ENCODE measurements around the gene PRAME. TPM values are rescaled to one million over a fixed set of nuclear protein-coding genes. Genes with fewer than 3 reads are reported as not detected.

Gene PRAME
- total RNA-seq, 1 donor from 2014 or later = not detected

- H3K36me3 ChIP-seq = no peaks in the 10 kb centered on the region
- no peak for TF ChIP-seq POLR2A (IDR thresholded peaks at IDR 0.05)
- TF ChIP-seq CTCF (IDR thresholded peaks at IDR 0.05) = no peak
- TF ChIP-seq POLR2AphosphoS5 (IDR thresholded peaks at IDR 0.05; ENCODE audit: insufficient read depth in 1 of 2, low read depth in 1 of 2) = no peak
- no peaks in the 10 kb centered on the region for H3K9me3 ChIP-seq
- intact Hi-C loops (cut with DNase I) = no loop called here
- no peaks in the 10 kb centered on the region for H3K4me1 ChIP-seq
- no peak overlapping the region for H3K4me3 ChIP-seq
- DNase-seq (ENCODE audit: extremely low spot score in 2 of 2) = no peak
- H3K27me3 ChIP-seq = no peaks in the 10 kb centered on the region
- H3K27ac ChIP-seq = no peak overlapping the region
Measured at GRCh38 chr22:22574361-22574760, 15.3 kb upstream of the PRAME start.

- intact Hi-C loops (cut with DNase I) = no loop called here
- H3K27me3 ChIP-seq = no peaks in the 10 kb centered on the region
Measured at GRCh38 chr22:22573047-22573889, 14.2 kb upstream of the PRAME start.

GRCh38 chr22:22571862-22572261 is 12.8 kb upstream of the PRAME start:
- no peak for DNase-seq (ENCODE audit: extremely low spot score in 2 of 2)
- H3K27ac ChIP-seq = no peak overlapping the region
- TF ChIP-seq POLR2AphosphoS5 (IDR thresholded peaks at IDR 0.05; ENCODE audit: insufficient read depth in 1 of 2, low read depth in 1 of 2) = no peak
- TF ChIP-seq POLR2A (IDR thresholded peaks at IDR 0.05) = no peak
- no peak for TF ChIP-seq CTCF (IDR thresholded peaks at IDR 0.05)
- H3K36me3 ChIP-seq = no peaks in the 10 kb centered on the region
- no peaks in the 10 kb centered on the region for H3K27me3 ChIP-seq
- intact Hi-C loops (cut with DNase I) = no loop called here
- H3K4me1 ChIP-seq = no peaks in the 10 kb centered on the region
- H3K9me3 ChIP-seq = no peaks in the 10 kb centered on the region
- H3K4me3 ChIP-seq = no peak overlapping the region

More at GRCh38 chr22:22573047-22573889, 14.2 kb upstream of the PRAME start:
- DNase-seq (ENCODE audit: extremely low spot score in 2 of 2) = no peak
- Histone ChIP-seq H3K9me3 (no peaks in the 10 kb centered on the region), H3K36me3 (no peaks in the 10 kb centered on the region), H3K4me3 (no peak overlapping the region), H3K4me1 (no peaks in the 10 kb centered on the region), H3K27ac (no peak overlapping the region)
- TF ChIP-seq POLR2AphosphoS5 (IDR thresholded peaks at IDR 0.05; ENCODE audit: insufficient read depth in 1 of 2, low read depth in 1 of 2) (no peak), POLR2A (IDR thresholded peaks at IDR 0.05) (no peak), CTCF (IDR thresholded peaks at IDR 0.05) (no peak)

GRCh38 chr22:22571429-22571828 is 12.4 kb upstream of the PRAME start:
- intact Hi-C loops (cut with DNase I) = no loop called here
- DNase-seq (ENCODE audit: extremely low spot score in 2 of 2) = no peak
- TF ChIP-seq CTCF (IDR thresholded peaks at IDR 0.05) (no peak), POLR2A (IDR thresholded peaks at IDR 0.05) (no peak), POLR2AphosphoS5 (IDR thresholded peaks at IDR 0.05; ENCODE audit: insufficient read depth in 1 of 2, low read depth in 1 of 2) (no peak)
- H3K9me3 ChIP-seq = no peaks in the 10 kb centered on the region
- H3K36me3 ChIP-seq = no peaks in the 10 kb centered on the region
- no peak overlapping the region for H3K27ac ChIP-seq
- no peaks in the 10 kb centered on the region for H3K27me3 ChIP-seq
- H3K4me3 ChIP-seq = no peak overlapping the region
- H3K4me1 ChIP-seq = no peaks in the 10 kb centered on the region

GRCh38 chr22:22569218-22569617 is 10.2 kb upstream of the PRAME start:
- no peaks in the 10 kb centered on the region for H3K4me1 ChIP-seq
- H3K36me3 ChIP-seq = no peaks in the 10 kb centered on the region
- no peak overlapping the region for H3K27ac ChIP-seq
- H3K9me3 ChIP-seq = no peaks in the 10 kb centered on the region
- intact Hi-C loops (cut with DNase I) = no loop called here
- DNase-seq (ENCODE audit: extremely low spot score in 2 of 2) = no peak
- TF ChIP-seq POLR2A (IDR thresholded peaks at IDR 0.05) (no peak), POLR2AphosphoS5 (IDR thresholded peaks at IDR 0.05; ENCODE audit: insufficient read depth in 1 of 2, low read depth in 1 of 2) (no peak), CTCF (IDR thresholded peaks at IDR 0.05) (no peak)
- no peak overlapping the region for H3K4me3 ChIP-seq
- H3K27me3 ChIP-seq = no peaks in the 10 kb centered on the region
